HG03558 (cell line): ENCODE measurements around the gene TBCE.
"Not testable (repeated sequence)": the region's sequence is repeated elsewhere in the genome, so short reads cannot be mapped to it uniquely, and the experiment has no call there.

Source experiments
- ATAC-seq: cut with Tn5 transposase; IDR thresholded peaks from one replicate; pipeline ENCODE4 v1.9.1; 2021; ENCODE audit warnings: moderate number of reproducible peaks; ENCODE audit not compliant: unreplicated experiment; ENCODE audit errors: extremely low read depth

The TBCE gene

GRCh38 chr1:235351441-235351840, 15.8 kb upstream of the TBCE start:
- no peak for ATAC-seq

GRCh38 chr1:235351898-235352297, 15.3 kb upstream of the TBCE start:
- no peak for ATAC-seq

- ATAC-seq = no peak
These were observed 9.5 kb upstream of the TBCE start for GRCh38 chr1:235357485-235358373.

- ATAC-seq = no peak
These were observed 8.3 kb upstream of the TBCE start for GRCh38 chr1:235358899-235359298.

- ATAC-seq = not testable (repeated sequence)
These were observed 3.0 kb upstream of the TBCE start for GRCh38 chr1:235364189-235364588.

- no peak for ATAC-seq
These were observed 941 bp upstream of the TBCE start for GRCh38 chr1:235366286-235366685.

- ATAC-seq = no peak
These were observed 1.2 kb downstream of the TBCE start for GRCh38 chr1:235368428-235368827.

GRCh38 chr1:235369802-235370201, 2.6 kb downstream of the TBCE start:
- no peak for ATAC-seq

GRCh38 chr1:235375919-235376605, 8.8 kb downstream of the TBCE start:
- no peak for ATAC-seq

GRCh38 chr1:235378134-235378735, 11.0 kb downstream of the TBCE start:
- not testable (repeated sequence) for ATAC-seq

GRCh38 chr1:235381955-235382739, 14.9 kb downstream of the TBCE start:
- not testable (repeated sequence) for ATAC-seq

GRCh38 chr1:235385633-235386032, 18.4 kb downstream of the TBCE start:
- not testable (repeated sequence) for ATAC-seq

- ATAC-seq = no peak
These were observed 24.6 kb downstream of the TBCE start for GRCh38 chr1:235391874-235392273.

- no peak for ATAC-seq
These were observed 30.5 kb downstream of the TBCE start for GRCh38 chr1:235397733-235398132.

GRCh38 chr1:235399661-235400060, 32.4 kb downstream of the TBCE start:
- no peak for ATAC-seq

- no peak for ATAC-seq
These were observed 34.0 kb downstream of the TBCE start for GRCh38 chr1:235401251-235401650.

GRCh38 chr1:235402457-235403200, 35.4 kb downstream of the TBCE start:
- no peak for ATAC-seq

GRCh38 chr1:235403593-235403992, 36.4 kb downstream of the TBCE start:
- no peak for ATAC-seq

GRCh38 chr1:235404190-235404589, 37.0 kb downstream of the TBCE start:
- no peak for ATAC-seq

- ATAC-seq = no peak
These were observed 40.2 kb downstream of the TBCE start for GRCh38 chr1:235407419-235407818.
